Left lobe of liver (tissue), 2 donors: Measurements from ENCODE around the gene UGCG. TPM values are rescaled to one million over a fixed set of nuclear protein-coding genes. Genes with fewer than 3 reads are reported as not detected.
"Not testable (repeated sequence)": the region's sequence is repeated elsewhere in the genome, so short reads cannot be mapped to it uniquely, and the experiment has no call there.

Source experiments
- ATAC-seq: fragments of 200-7000 bp; cut with Tn5 transposase; one replicate; pipeline ENCODE4 v1.9.1; 2020; ENCODE audit warnings: mild to moderate bottlenecking, moderate library complexity
- DNase-seq: peaks from one replicate; pipeline ENCODE4 v3.0.0-alpha.2; 2020; ENCODE audit warnings: low spot score
- total RNA-seq: library from RNA; stranded (reverse); gene quantifications from one replicate; pipeline ENCODE4 v1.2.1, GENCODE V29; 2021
- donor health status: DM: no; HTN: no; CAD: no; lungs with moderate emphysema.
- donor health status: DM: no; HTN: yes; CAD: no.

Gene UGCG
- total RNA-seq, 1 donor from 2014 or later, result 9.5 TPM

DNA sequence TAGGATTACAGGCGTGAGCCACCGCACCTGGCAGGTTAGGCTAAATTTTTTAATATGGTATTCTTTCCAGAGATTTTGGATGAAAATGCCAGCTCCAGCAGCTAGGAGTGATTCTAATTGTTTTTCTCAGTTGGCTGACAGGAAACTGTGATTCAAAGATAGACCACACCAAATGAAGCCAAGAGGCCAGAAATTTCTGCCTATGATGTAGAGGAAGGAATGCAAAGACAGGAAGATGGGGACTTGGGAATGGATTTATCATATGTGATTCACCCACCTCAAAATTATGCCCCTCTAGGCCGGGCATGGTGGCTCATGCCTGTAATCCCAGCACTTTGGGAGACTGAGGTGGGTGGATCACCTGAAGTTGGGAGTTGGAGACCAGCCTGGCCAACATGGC lies 53.3 kb downstream of the UGCG start:
- DNase-seq (no peak), ATAC-seq (no peak)

DNA sequence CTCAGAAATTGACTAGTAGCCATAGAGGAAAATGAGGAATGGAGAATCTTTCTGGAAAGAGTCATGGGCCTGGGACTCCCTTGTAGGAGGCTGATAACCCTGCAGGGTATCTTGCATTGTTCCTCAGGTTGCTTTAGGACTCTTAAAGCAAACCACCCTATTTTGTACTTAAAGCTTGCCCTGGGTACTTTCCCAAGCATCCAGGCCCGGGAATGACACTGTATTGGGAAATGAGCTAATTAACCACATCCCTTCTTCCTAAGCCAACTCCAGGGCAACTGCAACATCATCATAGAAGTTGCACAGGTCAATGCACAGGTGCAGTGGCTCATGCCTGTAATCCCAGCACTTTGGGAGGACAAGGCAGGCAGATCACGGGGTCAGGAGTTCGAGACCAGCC lies 55.9 kb downstream of the UGCG start:
- ATAC-seq, result no peak
- no peak for DNase-seq

DNA sequence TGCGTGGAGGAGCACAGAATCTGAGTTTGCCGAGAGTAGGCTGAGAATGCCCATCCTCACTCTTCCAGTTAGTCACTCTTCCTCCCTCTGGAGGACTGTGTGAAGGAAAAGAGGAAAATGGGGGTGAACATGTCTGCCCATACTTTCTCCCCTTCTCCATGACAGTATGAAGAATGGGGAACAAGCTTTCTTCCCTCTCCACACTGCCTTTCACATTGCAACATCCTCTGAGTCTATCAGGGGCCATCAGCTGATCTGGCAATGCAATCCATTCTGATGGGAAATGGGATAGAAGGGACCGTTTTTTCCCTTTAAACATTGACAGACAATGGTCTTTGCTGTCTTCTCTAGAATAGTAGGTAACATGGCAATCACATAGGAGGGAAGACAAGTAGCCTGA lies 56.8 kb downstream of the UGCG start:
- ATAC-seq, result no peak
- no peak for DNase-seq

DNA sequence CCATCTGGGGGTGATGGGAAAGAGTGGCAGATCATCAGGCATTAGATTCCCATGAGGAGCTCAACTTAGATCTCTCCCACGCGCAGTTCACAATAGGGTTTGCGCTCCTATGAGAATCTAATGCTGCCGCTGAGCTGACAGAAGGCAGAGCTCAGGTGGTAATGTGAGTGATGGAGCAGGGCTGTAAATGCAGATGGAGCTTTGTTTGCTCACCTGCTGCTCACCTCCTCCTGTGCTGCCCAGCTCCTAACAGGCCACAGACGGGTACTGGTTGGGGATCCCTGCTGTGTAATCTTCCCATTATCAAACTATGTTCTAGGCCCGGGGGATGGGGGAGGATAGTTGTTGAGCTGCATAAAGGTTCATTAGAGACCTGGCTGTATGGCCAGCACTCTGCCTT lies 58.4 kb downstream of the UGCG start:
- ATAC-seq (no peak), DNase-seq (no peak)

DNA sequence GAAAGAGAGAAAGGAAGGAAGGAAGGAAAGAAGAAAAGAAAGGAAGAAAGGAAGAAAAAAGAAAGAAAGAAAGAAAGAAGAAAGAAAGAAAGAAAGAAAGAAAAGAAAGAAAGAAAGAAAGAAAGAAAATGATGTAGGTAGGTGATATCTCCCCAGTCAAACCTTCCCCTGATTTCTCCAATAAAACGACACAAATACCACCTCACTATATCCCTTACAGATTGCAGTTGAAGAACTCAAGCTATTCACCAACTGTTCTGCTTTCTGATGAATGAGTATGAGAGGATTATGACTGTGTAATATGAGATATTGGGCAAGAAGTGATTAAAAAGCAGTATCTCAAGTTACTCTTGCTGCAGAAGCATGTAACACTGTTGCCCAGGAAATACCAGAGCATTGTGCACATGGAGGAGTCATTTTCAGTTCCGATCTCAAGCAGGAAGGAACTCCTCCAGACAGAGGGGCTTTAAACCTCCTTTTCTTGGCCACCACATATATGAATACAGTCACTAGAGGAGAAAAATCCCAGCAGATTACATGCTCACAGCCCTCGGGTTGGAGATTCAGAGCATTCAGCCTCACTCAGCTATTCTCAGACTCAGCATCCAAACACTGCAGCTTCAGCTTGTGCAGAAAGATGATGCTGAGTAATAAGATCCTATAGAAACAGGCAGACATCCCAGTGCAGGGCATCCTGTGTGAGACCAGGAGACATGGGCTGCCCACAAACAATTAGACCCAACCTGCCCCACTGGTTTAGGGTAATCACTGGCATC lies 61.4 kb downstream of the UGCG start:
- ATAC-seq (peak; percentile 29), DNase-seq (no peak)

DNA sequence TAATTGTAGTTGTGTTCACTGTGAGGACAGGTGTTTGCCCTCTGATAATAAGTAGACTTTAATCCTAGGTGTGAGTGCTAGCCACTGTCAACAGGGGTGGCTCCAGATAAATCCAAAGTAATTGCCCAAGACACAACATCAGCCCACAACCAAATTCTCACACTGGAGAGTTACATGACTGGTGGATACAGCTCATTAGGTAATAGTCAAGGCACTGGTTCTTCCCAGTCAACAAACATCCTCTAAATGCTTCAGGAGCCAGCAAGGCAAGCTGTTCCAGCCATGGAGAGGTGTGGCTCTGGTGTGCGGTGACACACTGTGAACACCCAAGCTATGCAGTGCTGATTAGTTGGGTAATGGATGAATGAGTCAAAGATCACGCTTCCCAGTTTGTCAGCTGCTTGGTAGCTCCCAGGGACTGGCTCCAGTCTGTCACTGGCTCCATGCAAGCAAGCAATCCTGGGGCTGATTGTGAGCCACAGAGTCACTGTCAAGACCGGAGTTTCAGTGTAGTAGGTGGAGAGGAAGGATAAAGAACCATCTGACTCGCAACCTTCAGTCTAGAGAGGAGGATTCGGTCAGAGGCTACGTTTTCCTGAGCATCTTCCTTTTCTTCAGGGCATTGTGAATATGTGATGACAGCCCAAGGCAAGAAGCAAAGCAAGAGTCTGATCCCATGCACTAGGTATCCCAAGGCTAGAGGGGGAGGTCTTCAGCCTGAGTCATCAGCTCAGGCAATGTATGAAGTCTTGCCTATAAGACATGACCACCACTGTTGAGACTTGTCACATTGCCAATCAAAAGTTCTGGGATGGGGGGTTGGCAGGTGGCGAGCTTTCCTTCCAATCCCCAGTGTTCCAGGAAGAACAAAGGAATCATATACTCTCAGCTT lies 63.1 kb downstream of the UGCG start:
- peak; percentile 82 for ATAC-seq
- DNase-seq, result no peak

DNA sequence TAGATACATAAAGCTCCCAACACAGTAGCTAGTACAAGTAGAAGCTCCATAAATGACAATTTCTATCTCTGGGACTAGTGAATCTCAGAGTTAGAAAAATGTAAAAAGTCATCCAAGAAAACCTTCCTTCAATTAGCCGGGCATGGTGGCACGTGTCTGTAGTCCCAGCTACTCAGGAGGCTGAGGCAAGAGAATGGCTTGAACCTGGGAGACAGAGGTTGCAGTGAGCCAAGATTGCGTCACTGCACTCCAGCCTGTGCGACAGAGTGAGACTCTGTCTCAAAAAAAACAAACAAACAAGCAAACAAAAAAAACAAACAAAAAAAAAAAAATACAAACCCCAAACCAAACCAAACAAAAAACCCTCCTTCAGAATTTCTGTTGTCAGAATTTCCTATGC lies 63.9 kb downstream of the UGCG start:
- not testable (repeated sequence) for DNase-seq, ATAC-seq

DNA sequence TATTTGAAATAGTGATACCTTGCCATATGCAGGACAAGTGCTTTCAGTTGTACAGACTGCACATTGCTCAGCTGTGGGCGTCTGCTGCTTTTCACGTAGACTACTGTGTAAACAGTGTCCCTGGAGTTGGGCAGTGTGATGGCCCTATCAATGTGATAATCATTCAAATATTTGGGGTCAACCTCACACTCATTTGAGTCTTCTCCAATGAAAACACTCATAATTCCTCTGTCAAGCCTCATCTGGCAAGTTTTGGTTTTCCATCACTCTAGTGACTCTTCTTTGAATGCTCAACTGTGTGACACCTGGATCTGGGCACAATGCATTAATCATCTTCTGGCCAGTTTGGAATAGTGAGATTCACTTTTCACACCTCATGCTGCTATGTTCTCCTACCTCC lies 64.4 kb downstream of the UGCG start:
- ATAC-seq (peak; percentile 41), DNase-seq (no peak)

DNA sequence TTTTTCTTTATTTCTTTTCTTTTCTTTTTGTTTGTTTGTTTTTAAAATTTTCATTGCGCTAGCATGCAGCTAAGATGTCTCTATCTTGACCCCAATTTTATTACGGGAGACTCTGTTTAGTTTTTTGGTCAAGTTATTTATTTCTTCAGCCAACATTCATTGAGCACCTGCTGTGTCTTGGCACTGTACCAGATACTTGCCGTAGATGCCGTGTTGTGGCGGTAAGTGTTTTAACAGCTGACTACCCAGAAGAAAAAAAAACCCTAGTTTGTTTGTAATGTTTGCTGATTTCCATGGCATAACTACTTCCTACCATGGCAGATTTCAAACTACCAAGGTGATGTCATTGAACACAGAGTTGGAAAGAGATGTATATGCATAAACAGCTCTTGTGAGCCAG lies 65.0 kb downstream of the UGCG start:
- DNase-seq, result no peak
- no peak for ATAC-seq

DNA sequence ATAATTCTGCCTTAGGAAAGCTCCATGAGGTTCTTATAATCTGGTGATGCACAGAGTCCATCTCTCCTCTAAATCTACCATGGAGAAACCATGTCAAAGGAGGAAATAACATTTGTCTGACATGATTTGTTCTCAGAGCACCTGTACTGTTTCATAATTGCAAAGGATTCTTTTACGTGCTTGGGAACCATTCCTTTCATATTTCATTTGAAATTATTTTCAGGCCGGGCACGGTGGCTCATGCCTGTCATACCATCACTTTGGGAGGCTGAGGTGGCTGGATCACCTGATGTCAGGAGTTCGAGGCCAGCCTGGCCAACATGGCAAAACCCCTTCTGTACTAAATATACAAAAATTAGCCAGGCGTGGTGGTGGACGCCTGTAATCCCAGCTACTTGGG lies 65.4 kb downstream of the UGCG start:
- DNase-seq, result no peak
- no peak for ATAC-seq

DNA sequence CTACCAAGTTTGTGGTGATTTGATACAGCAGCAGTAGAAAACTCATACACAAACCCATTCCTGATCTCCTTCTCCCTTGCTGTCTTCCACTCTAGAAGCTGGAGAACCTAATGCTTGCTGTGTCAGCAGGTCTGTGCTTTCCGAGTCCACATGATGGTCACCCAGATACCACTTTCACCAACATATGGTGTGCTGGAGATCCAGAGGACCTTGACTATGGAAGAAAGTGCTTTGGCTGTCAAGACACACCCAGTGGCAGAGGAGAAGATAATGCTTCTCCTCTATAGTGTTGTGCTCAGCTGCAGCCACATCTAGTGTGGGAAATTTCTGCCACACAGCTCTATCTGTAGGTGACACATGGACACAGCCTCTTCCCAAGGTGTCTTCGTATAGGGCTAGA lies 67.4 kb downstream of the UGCG start:
- no peak for DNase-seq
- no peak for ATAC-seq

DNA sequence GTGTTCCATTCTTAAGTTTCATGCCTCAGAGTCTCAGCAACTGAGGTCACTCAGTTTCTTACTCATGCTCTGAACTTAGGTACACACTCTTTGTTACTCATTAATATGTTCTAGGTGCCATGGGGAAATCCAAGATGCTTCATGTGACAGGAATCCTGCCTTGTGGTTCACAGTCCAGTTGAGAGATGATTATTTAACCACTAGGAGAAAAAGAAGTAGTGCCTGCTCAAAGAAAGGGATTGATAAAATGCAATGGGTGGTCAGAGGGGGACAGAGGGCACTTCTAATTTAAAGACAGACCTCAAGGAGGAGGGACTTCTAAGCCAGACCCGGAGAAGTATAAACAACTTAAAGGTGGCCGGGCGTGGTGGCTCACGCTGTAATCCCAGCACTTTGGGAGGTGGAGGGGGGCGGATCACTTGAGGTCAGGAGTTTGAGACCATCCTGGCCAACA lies 69.0 kb downstream of the UGCG start:
- DNase-seq, result no peak
- ATAC-seq, result no peak

DNA sequence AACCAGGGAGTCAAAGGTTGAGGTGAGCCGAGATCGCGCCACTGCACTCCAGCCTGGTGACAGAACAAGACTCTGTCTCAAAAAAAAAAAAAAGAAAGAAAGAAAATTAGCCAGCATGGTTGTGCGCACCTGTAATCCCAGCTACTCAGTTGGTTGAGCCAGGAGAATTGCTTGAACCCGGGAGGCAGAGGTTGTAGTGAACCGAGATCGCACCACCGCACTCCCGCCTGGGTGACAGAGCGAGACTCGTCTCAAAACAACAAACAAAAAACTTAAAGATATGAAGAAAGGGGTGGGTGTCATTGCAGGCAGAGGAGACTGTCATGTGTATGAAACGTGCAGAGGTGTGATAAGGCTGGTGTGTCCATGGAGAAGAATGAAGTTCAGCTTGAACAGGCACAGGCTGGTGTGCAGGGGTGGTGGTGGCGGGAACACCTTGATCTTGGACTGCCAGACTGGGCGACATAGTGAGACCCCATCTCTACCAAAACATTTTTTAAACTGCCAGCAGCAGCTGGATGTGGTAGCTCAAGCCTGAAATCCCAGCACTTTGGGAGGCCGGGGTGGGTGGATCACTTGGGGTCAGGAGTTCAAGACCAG lies 69.6 kb downstream of the UGCG start:
- no peak for ATAC-seq

DNA sequence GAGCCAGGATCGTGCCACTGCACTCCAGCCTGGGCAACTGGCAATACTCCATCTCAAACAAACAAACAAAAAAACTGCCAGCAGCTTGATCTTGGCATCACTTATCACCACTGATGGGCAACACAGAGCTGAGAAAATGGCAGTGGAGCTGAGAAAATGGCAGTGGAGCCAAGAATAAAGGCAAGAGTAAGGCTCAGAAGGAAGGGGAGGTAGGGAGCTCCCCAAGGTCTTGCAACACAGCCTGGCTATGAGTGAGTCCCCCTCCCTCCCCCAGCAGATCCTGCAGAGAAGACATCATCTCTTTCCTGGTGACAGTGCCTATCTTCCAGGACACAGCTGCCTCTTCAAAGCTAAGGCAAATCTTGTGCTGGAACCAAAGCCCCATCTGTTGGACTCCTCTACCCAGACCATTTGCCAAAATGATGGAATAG lies 70.3 kb downstream of the UGCG start:
- DNase-seq, result no peak
- ATAC-seq, result peak; percentile 25

More for the DNA sequence above, 69.6 kb downstream of the UGCG start:
- no peak for DNase-seq

DNA sequence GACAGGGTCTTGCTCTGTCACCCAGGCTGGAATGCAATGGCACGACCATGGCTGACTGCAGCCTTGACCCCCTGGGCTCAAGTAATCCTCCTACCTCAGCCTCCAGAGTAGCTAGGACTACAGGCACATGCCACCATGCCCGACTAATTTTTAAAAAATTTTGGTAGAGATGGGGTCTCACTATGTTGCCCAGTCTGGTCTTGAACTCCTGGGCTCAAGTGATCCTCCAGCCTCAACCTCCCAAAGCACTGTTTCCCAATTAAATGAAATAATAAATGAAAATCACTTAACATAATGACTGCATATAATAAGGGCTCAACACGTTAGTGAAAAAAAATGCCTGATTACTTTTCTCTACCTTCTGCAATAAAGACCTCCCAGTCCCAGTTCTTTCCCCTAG lies 71.0 kb downstream of the UGCG start:
- no peak for DNase-seq
- no peak for ATAC-seq

DNA sequence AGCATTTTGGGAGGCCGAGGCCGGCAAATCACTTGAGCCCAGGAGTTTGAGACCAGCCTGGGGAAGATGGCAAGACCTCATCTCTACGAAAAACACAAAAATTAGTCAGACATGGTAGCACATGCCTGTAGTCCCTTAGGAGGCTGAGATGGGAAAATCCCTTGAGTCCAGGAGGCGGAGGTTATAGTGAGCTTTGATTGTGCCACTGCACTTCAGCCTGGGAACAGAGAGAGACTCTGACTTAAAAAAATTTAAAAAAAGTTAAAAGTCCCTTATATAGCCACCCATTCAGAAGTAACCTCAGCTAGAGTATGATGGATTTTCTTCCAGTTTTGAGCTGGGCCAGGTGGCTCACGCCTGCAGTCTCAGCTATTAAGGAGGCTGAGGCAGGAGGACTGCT lies 72.4 kb downstream of the UGCG start:
- DNase-seq (no peak), ATAC-seq (no peak)

DNA sequence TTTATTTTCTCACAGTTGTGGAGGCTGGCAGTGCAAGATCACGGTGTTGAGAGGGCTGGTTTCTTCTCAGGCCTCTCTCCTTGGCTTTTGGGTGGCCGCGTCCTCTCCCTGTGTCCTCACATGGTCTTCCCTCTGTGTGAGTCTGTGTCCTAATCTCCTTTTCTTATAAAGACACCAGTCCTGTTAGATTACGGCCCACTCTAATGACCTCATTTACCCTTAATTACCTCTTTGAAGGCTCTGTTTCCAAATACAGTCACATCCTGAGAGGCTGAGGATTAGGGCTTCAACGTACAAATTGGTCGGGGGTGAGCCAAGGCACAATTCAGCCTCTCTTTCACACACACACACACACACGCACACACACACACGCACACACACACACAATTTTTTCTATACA lies 73.0 kb downstream of the UGCG start:
- no peak for DNase-seq
- no peak for ATAC-seq

DNA sequence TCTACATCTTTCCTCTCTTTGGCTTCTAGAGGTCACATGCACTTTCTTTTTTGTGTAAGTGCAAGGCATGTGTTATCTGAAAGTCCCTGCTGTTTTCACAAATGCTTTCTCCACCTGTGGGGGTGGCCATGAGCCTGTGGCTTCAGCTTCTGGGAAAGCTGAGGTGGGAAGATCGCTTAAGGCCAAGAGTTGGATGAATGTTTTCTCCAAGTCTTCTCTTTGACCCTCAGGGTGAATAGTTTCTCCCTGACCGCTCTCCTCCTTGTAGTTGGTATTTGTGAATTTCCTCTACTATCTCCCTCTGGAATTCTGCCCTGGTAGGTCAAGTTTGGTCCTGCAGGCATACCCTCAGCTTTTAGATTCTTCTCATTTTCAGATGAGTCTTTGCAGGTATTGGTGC lies 74.2 kb downstream of the UGCG start:
- no peak for ATAC-seq
- DNase-seq, result no peak

DNA sequence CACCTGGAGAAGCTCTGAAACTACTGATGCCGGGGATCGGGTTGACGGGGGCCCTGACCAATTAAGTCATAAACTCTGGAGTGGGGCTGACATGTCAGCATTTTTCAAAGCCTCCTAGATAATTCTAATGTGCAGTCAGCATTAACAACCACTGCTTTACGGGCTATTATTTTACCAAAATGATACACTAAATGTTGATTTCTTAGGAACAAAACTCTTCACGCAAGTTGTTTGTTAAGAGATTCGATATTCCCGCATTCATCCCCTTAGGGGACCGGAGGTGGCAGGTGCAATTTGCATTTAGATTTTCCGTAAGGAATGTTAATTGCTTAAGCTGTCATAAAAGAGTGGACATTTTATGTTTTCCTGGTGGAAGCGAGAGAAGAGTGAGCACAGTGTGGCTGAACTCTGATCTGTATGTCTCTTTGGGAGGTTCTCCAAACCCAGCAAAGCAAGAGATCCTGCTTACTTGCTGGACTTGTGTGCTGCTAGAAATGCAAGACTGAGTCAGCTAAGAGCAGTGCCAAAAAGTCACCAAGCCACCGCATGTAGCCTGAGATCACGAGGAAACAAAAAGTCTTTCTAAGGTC lies 77.6 kb downstream of the UGCG start:
- DNase-seq (no peak), ATAC-seq (peak; percentile 57)

DNA sequence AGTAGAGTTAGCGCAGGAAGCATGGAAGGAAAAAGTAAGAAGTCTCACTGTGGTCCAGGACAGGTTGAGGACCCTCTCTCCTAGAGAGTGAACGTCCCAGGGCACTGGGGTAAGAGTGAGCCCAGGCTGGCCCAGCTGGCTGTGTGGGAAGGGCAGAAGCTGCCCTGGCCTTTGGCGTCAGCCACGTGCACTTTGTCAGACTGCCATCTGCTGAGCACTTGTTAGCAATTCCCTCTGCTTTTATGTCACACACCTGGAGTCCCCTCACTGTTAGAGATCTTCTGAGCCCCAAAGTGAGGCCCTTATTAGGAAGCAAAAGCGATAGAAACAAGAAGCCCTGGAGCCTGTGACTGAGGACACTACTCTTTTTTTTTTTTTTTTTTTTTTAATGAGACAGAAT lies 79.1 kb downstream of the UGCG start:
- peak; percentile 98 for ATAC-seq

DNA sequence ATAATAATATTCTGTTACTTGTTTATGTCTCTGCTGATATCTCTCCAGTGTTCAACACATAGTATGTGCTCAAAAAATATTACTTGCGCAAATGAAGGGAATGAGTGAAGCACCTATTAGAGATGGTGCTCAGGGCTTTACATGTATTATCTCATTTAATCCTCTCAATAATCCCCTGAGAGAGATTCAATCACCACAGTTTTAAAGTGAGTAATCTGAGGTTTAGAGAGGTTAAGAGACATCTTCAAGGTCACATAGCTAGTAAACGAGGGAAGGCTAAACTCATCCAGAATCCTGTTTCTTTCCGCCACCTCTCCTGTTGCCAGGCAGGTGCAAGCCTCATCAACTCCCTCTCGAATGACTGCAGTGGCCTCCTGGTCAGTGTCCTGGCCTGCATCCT lies 82.0 kb downstream of the UGCG start:
- no peak for ATAC-seq
- DNase-seq, result no peak

More for the DNA sequence above, 79.1 kb downstream of the UGCG start:
- peak; percentile 81 for DNase-seq
